SKM-1 (cell line): Measurements from ENCODE around the gene RDH5.

Experiments
- DNase-seq: peaks from one replicate; lab custom pipeline; 2025; ENCODE audit not compliant: unreplicated experiment; lab: John Stamatoyannopoulos, UW

The RDH5 gene, protein sequence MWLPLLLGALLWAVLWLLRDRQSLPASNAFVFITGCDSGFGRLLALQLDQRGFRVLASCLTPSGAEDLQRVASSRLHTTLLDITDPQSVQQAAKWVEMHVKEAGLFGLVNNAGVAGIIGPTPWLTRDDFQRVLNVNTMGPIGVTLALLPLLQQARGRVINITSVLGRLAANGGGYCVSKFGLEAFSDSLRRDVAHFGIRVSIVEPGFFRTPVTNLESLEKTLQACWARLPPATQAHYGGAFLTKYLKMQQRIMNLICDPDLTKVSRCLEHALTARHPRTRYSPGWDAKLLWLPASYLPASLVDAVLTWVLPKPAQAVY

GRCh38 chr12:55720071-55720564, at the start of gene RDH5:
Gene RDH5 (plus strand): TSS chr12:55720393. CDS start chr12:55721185, 792 bp downstream.
- DNase-seq: no peak

DNA sequence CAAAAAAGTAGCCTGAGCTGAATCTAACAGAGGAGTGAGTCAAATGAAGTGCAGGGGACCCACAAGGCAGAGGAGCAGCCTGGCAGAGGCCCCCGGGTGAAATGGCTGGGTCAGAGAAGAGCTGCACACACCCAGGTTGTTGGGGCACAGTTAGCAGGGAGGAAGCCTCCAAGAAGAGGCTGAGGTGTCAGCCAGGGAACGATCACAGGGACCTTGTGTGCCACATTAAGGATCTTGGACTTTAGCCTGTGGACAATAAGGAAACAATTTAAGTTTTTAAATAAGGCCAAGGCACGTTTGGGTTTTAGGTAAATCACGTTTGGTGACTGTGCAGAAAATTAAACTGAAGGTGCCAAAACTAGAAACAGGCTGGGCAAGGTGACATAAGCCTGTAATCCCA, 48.4 kb upstream of the RDH5 start:
- no peak for DNase-seq

GRCh38 chr12:55673638-55674037, 46.6 kb upstream of the RDH5 start:
- peak; percentile 15 for DNase-seq

DNA sequence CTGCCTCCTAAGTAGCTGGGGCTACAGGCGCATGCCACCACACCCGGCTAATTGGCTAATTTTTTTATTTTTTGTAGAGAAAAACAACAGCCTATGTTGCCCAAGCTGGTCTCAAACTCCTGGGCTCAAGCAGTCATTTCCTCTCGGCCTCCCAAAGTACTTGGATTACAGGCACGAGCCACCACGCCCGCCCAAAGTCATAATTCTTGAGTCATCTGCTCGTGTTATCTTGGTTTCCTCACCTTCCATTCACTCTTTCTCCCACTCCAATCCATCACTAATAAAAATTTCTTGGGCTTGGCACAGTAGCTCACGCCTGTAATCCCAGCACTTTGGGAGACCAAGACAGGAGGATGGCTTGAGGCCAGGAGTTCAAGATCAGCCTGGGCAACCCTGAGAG, 44.5 kb upstream of the RDH5 start:
- no peak for DNase-seq

GRCh38 chr12:55676707-55677106, 43.5 kb upstream of the RDH5 start:
- no peak for DNase-seq

DNA sequence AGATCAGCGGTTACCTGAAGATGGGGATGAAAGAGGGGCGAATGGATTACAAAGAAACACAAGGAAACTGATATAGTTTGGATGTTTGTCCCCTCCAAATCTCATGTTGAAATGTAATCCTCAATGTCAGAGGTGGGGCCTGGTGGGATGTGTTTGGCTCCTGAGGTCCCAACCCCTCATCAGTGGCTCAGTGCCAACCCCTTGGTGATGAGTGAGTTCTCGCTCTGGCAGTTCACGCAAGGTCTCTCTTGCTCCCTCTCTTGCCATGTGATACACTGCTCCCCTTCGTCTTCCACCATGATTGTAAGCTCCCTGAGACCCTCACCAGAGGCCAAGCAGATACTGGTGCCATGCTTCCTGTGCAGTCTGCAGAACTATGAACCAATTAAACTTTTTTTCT, 40.5 kb upstream of the RDH5 start:
- DNase-seq: no peak

- peak; percentile 7 for DNase-seq
These were observed 38.8 kb upstream of the RDH5 start for GRCh38 chr12:55681142-55682077.

DNA sequence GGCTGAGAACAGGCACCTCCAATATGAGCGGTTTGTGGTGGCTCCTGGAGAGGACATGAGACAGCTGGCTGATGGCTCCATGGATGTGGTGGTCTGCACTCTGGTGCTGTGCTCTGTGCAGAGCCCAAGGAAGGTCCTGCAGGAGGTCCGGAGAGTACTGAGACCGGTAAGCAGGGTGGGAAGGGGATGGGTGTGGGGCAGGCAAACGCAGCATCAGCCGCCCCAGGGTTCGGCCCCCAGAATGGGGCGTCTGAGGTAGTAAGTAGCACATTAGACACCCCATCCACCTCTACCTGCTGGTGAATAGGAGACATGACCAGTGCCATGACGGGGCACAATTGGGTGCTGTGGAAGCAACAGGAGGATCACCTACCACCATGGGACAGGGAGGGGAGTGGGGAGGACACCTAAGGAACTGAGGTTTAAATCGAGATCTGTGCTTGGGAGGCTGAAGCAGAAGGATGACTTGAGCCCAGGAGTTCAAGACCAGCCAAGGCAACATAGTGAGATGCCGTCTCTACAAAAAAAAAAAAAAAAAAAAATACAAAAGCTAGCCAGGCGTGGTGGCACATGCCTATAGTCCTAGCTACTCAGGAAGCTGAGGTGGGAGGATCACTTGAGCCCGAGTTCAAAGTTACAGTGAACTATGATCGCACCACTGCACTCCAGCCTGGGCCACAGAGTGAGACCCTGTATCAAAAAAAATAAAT, 38.0 kb upstream of the RDH5 start:
- DNase-seq: no peak

DNA sequence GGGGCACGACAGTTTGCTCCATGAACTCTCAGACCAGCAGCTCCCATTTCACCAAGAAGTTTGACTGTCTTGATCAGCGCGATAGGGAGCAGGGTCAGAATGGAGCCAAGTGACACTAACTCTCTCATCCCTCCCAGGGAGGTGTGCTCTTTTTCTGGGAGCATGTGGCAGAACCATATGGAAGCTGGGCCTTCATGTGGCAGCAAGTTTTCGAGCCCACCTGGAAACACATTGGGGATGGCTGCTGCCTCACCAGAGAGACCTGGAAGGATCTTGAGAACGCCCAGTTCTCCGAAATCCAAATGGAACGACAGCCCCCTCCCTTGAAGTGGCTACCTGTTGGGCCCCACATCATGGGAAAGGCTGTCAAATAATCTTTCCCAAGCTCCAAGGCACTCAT, 36.5 kb upstream of the RDH5 start:
- DNase-seq: no peak

- DNase-seq: no peak
These were observed 35.3 kb upstream of the RDH5 start for GRCh38 chr12:55684761-55685370.

GRCh38 chr12:55685671-55686070, 34.5 kb upstream of the RDH5 start:
- DNase-seq: no peak

- no peak for DNase-seq
These were observed 33.7 kb upstream of the RDH5 start for GRCh38 chr12:55686366-55687010.

GRCh38 chr12:55687746-55688145, 32.4 kb upstream of the RDH5 start:
- DNase-seq: no peak

DNA sequence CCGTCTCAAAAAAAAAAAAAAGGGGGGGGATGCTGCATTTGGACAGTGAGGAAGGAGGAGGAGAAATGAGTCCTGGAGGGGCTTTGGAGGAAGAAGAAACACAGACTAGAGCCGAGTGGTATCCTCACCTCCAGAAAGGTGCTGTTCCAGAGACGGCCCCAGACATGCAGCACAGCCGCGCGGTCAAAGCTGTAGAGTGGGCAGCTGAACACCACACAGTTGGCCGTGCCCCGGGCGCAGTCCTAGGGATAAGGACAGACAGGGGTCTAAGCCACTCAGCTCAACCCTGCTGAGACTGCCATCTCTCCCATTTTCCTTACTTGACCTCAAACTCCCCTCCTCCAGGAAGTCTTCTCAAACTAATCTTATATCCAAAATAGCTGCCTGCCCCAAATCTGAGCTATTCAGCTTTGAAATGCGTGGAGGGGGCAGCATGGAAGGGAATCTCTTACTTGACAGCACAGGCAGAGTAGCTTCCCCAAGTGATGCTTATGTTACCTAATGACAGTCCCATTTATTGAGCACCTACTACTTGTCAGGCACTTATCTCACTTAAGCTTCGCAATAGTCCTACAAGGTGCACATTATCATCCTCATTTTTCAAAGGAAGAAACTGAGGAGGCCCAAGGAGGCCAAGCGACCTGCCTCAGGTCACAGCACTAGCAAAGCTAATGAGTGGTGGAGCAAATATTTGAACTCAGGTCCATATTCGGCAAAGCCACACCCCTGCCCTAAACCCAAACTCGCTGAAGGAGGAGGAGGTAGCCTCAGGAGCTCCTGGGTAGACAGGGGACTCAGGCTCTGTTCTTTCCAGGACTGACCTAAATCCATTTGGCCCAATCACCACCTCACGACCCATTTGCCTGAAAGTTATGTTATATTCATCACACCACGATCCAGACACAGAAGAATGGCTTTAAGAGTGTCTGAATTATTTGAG, 31.2 kb upstream of the RDH5 start:
- no peak for DNase-seq

- no peak for DNase-seq
These were observed 27.4 kb upstream of the RDH5 start for GRCh38 chr12:55692631-55693322.

- DNase-seq: no peak
These were observed 26.6 kb upstream of the RDH5 start for GRCh38 chr12:55693323-55694187.

GRCh38 chr12:55694188-55694515, 26.0 kb upstream of the RDH5 start:
- DNase-seq: no peak

- DNase-seq: no peak
These were observed 25.5 kb upstream of the RDH5 start for GRCh38 chr12:55694651-55695050.
